Hepatocyte (in vitro differentiated cells): ENCODE results near the gene MAPK8.

Experiments
- CTCF ChIP-seq: fragments of 200-600 bp; sonication (generic); IDR thresholded peaks from 2 replicates; pipeline ENCODE4 v1.5.1; 2016; ENCODE audit warnings: antibody characterized with exemption, mild to moderate bottlenecking; ENCODE audit not compliant: poor library complexity
- EZH2 ChIP-seq: fragments of 200-600 bp; sonication (generic); IDR thresholded peaks from 2 replicates; pipeline ENCODE4 v1.6.1; 2016; ENCODE audit warnings: antibody characterized with exemption, mild to moderate bottlenecking, borderline replicate concordance
- EZH2phosphoT487 ChIP-seq: fragments of 200-600 bp; sonication (generic); IDR thresholded peaks from one replicate; pipeline ENCODE4 v1.6.1; 2018; ENCODE audit warnings: antibody characterized with exemption, mild to moderate bottlenecking, low read depth, moderate library complexity; ENCODE audit not compliant: unreplicated experiment, severe bottlenecking

GRCh38 chr10:48343921-48344598 is 37.6 kb downstream of the MAPK8 start:
- no peak for TF ChIP-seq EZH2
- TF ChIP-seq CTCF = no peak
- TF ChIP-seq EZH2phosphoT487 = no peak
